NCI-H2081 (cell line): ENCODE data around the gene HIVEP3.

Source experiments
- DNase-seq, 2 experiments: peaks; one replicate each; lab custom pipeline; 2025; lab: John Stamatoyannopoulos, UW

The HIVEP3 gene

GRCh38 chr1:41812051-41812450 lies 106.7 kb downstream of the HIVEP3 start:
- DNase-seq = peak; percentile 68 to 76

- DNase-seq = no peak
These were observed 107.5 kb downstream of the HIVEP3 start for GRCh38 chr1:41811051-41811795.

DNA sequence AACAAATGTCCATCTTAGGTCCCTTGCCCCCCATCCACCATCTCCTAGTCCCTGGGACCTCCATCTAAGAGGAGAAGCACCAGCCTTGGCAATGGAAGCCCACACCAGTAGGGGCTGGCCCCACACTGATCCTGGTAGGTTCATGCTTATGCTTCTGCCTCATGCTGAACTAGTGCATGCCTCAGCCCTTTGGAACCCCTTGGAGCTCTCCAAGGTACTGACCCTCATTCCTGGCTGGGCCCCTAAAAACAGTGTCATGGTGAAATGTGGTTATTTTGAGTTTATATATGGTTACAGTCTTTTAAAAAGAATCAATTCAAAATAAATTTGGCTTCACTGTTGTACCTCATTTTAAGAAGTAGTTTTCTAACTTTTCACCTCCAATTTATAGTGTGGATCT lies 108.3 kb downstream of the HIVEP3 start:
- no peak for DNase-seq

DNA sequence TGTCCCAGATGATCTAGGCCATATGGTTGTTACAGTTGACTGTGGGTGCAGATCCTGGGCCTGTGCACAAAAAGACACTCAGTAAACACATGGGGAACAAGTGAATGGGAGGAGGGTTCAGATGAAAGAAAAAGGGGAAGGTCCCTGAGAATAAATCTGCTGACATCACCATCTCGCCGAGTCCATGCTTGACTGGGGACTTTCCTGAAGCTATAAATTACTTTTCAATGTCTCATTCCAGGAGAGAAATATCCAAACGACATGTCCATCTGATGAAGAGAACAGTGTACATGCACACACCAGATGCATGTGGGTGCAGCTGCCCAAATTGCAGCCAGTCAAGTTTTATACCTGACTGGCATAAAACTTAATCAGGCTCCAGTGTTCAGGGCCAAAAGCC lies 109.0 kb downstream of the HIVEP3 start:
- no peak for DNase-seq

DNA sequence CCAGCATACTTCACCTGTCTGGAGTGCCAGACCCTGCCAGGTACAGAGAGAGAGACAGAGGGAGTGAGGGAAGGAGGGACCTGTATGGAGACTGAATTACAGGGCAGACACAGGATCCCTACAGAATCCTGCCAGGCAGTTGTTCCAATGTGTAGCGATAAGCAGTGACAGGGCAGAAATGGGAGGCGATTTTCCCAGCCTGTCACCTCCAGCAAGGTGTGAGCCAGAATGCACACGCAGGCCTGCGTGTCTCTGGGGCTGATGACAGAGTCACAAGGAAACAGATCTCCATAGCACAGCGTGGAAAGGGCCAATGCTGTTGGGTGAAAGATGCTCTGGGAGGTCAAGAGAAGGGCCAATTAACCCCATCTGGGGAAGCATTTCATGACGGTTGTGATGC lies 111.3 kb downstream of the HIVEP3 start:
- no peak for DNase-seq

GRCh38 chr1:41806472-41807155 lies 112.1 kb downstream of the HIVEP3 start:
- DNase-seq = no peak

- no peak for DNase-seq
These were observed 112.8 kb downstream of the HIVEP3 start for GRCh38 chr1:41805771-41806471.

DNA sequence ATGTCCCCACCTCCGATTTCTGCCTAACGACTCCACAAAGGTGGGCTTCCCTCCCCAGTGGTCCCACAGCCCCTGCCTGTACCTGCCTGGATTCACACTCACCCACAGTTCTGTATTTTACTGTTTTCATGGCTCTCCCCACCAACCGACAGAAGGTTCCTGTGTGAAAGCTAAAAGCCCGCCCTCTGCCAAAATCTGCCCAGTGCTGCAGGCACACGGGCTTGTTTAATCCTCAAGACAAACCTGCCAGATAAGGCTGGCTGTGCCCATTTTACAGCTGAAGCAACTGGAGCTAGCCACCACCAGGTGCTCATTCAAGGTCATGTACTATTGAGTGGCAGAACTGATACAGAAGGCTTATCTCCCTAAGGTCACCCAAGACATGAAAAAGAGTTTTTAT lies 114.5 kb downstream of the HIVEP3 start:
- no peak for DNase-seq

- DNase-seq = no peak
These were observed 115.1 kb downstream of the HIVEP3 start for GRCh38 chr1:41803656-41804055.

- no peak for DNase-seq
These were observed 115.9 kb downstream of the HIVEP3 start for GRCh38 chr1:41802532-41803501.

GRCh38 chr1:41800311-41800829 lies 118.4 kb downstream of the HIVEP3 start:
- no peak for DNase-seq

GRCh38 chr1:41799723-41800122 lies 119.0 kb downstream of the HIVEP3 start:
- no peak for DNase-seq

- DNase-seq = no peak
These were observed 119.5 kb downstream of the HIVEP3 start for GRCh38 chr1:41799205-41799604.

DNA sequence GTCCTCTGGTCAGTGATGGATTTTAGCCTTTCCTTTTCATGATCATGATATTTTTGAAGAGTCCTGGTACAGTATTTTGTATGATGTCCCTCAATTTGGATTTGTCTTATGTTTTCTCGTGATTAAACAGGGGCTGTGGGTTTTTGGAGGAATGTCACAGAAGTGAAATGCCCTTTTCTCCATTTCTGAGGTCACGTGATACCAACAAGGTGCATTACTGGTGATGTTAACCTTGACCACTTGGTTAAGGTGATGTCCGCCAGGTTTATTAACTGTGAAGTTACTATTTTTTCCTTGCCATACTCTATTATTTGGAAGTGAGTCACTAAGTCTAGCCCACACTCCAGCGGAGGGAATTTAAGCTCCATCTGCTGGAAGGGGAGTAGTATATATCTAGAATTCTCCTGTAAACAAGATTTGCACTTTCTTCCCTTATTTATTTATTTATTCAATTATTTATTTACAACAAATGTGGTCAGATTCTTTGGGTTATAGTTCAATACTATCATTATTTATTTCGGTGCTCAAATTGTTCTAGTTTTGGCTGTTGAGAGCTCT lies 123.4 kb downstream of the HIVEP3 start:
- DNase-seq = no peak

- DNase-seq = no peak
These were observed 124.7 kb downstream of the HIVEP3 start for GRCh38 chr1:41794031-41794430.

GRCh38 chr1:41792485-41792770 lies 126.3 kb downstream of the HIVEP3 start:
- no peak for DNase-seq

- no peak for DNase-seq
These were observed 126.8 kb downstream of the HIVEP3 start for GRCh38 chr1:41791667-41792484.

- no peak for DNase-seq
These were observed 128.4 kb downstream of the HIVEP3 start for GRCh38 chr1:41790351-41790750.

DNA sequence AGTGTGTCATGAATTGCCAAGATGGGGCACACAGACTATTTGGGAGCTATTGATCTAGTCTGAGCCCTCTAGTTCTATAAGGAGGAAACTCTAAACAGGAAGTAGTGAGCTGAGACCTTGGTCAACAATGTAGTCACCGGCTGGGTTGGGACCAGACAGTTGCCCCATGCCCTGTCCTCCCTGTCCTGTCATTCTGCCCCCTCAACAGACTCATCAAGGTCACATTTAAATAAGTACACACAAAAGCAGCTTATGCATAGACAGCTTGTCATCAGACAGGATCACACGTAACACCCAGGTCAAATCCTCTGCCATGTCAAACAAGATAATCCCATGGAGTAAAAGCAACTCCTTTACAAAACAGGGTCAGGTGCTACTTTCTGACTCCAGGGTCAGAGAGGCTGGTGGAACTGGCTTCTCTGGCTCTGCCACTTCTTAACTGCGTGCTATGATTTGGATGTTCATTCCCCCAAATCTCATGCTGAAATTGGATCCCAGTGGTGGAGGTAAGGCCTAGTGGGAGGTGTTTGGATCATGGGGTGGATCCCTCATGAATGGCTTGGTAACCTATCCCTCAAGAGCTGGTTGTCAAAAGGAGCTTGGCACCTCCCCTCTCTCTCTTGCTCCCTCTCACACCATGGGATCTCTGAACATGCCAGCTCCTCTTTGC lies 128.9 kb downstream of the HIVEP3 start:
- no peak for DNase-seq

- DNase-seq = no peak
These were observed 130.3 kb downstream of the HIVEP3 start for GRCh38 chr1:41788427-41788826.
